Fibroblast of skin of back (primary cell): Measurements from ENCODE around the gene PLXNC1.

Source experiments
- DNase-seq: peaks from one replicate; pipeline ENCODE4 v3.0.0-alpha.2; 2013

Gene PLXNC1

DNA sequence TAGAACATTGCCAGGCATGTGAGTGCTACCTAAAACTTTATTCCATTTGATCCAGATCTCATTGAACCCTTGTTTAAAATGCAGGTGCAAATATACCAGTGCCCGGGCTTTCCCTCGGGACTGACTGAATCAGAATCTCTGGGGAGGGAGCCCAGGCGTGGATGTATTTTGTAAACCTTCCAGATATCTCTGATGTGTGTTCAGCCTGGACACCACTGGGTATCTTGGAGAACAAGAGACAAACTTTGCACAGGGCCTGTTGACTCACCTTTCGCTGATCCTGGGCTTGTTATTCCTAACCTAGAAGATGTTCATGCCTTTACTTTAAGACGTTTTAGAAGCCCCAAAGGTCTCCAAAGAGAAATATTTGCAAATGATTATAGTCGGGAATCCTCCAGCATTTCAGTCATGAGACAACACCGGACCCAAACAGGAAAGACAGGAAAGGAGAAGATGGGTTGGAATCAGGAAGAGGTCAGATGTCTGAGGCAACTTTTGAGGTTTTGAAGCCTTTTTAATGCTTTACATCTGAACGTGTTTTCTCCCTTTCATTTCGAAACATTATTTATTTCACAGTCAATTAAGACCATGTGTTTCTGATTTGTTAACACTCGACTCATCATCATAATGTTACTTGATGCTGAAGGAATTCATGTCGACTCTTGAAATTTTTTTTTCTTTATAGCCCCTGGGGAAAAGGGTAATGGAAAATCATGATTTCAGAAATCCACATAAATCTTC lies 118.6 kb downstream of the PLXNC1 start:
- peak; percentile 87 for DNase-seq

DNA sequence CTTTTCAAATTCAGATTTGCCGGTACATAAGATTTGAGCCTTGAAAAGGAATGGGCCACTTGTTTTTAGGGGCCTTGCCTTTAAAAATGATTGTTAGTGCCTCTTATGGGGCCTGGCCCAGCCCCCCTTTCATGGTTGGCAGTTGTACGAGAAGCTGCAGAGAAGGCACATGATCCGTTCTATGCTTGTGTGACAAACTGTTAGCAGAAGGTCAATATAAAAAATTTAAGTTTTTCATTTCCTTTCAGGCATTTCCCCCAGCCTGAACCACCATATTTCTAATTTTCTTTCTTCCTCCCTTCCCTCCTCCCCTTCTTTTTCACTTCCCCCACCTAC lies 119.1 kb downstream of the PLXNC1 start:
- no peak for DNase-seq

DNA sequence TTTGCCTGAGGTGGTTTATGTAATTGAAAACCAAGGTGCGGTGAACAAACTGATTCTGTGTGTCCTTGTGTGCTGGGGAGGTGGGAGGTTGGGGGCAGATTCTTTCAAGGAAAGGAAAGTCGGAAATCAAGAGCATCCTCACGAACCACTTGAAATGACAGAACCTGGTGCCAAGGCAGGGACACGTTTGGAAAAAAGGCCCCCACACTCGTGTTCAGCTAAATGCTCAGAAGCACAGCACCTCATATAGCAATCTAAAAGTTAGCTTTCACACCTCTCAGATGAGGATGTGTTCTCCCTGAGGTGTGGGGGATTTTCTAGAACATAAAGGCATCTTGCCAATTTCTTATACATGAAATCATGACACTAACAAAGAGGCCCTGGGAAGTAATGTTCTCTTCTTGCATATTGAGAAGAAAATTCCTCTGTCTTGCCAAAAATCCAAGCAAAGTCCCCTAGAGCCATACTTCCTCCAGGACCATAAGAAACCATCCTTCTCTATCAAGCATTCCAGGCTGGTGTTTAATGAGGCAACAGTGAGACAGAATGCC lies 119.6 kb downstream of the PLXNC1 start:
- DNase-seq, result peak; percentile 59

DNA sequence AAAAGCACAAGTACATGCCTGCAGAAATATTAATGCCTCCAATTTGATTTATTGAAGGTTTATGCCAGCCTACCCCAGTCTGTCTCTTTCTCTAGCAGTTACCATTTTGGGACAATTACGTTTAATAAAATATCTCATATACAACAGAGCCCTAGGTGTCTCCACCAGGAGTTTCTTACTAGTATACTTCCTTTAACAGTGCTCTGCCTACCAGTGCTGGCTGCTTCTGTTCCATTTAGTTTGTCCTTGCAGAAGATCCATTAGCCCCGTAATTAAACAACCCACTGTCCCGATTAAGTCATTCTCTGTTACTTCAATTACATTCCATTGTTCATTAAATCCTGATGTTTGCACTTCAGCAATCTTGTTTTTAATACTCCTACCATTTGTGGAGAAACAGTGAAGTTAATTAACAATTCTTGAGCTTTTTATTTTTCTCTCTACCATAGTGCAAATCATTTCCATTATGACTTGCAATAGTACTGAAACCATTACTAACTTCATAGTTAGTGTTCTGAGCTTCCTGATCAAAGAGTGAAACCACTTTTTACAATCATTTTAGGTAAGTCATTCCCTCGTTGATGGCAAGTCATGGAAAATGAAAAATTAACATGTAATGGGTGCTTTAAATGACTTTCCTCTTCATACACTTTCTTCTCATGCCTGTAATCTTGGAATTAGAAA lies 121.1 kb downstream of the PLXNC1 start:
- DNase-seq, result no peak

DNA sequence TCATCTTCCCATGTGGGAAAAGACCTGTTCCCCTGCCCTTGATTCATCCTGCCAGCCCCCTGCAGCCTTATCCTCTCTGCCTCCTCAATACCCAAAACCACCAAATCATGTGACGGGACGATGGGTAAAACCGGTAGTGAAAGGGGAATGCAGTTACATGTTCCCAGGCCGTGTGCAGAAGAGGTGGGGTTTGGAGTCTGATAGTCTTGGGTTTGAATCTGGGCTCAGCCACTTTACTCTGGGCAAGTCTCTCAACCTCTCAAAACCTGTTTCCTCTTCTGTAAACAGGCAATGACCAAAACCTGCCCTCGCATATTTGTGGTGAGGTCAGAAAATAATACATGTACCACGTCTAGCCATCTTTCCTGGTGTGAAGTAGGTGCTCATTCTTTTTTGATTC lies 123.0 kb downstream of the PLXNC1 start:
- no peak for DNase-seq

DNA sequence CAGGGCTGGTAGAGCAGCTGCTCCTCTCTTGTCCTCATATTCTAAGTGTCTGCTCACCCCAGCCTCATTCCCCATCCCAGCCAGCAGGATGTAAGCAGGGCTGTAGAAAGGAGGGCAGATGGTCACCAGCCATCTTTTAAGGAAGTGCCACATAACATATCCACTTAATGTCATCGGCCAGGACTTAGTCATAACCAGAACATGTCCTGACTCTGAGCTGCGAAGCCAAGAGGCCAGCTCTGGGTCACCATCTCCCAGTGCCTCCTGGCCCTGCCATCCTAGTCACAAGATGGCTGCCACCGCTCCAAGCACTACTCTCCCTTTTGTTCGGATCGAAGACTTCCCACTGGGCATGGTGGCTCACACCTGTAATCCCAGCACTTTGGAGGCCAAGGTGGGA lies 123.9 kb downstream of the PLXNC1 start:
- DNase-seq, result no peak

DNA sequence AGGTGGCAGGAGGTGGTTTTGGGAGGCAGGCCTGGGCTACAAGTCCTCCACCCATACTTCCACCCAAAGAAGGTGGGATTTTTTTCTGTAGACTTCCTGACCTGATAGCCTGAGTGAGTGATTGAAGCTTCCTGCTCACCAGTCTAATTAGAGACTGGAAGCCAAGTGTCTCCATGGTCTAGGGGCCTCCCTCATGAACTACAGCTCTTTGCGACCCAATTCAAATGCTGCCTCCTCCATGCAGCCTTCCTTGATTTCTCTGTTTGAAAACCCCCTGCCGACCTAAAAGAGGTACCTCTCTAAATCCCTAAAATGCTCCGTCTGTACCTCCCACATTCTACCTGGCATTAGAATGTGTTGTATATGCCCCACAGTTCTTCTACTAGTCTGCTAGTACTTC lies 124.9 kb downstream of the PLXNC1 start:
- DNase-seq, result no peak

DNA sequence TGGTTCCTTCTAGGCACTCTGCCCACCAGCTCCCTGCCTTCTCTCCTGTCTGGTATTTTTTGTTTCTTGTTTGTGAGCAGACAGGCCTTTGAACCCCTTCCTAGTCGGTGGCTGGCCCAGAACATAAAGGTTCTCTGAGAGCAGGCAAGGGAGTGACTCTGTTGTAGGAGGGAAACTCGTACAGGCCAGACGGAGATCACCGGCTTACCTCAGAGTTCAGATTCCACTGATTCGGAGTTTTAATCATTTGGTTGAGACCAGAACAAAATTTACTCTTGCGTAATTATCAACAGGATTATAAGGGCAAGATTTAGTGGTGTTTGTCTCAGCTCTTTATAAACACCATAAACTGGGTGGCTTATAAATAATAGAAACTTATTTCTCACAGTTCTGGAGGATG lies 128.3 kb downstream of the PLXNC1 start:
- DNase-seq, result no peak

DNA sequence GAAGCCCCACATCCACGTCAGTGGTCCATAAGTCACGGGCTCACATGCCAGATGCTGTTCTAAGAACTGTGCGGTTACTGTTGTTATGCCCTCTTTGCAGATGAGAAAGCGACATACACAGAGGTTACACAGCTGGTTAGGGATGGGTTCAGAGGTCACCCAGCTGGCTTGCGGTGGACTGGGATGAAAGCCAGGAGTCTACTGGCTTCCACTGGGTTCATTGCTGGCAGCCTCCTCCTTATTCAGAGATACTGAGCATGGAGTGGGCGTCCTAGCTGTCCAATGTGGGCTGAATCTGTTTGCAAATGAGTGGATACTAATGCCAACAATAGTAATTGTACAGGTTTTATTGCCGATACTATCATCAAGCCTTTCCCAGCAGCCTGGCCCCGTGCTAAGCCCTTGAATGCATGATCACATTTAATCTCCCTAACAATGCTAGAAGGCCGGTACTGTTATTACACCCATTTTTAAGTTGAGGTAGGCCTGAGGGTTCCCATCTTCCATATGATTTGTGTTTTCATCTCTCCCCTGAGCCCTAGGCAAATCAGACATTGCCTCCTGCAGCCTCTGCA lies 129.1 kb downstream of the PLXNC1 start:
- DNase-seq, result no peak

DNA sequence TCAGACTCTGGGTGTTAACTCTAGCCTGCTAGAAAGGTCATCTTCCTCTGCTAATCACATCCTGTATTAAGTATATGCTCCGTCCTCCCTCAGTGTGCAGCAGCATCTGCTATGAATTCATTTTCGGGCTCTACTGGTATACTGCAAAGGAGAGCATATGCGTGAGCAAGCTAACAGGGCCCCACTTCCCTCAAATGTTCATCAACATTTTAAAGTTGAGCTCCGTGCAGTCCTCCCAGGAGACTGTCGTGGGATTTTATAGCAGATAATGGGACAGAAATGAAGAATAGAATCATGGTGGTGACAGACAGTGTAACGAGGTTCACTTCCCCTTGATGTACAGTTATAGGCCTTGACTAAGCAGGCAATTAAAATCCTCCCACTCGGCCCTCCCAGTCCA lies 131.7 kb downstream of the PLXNC1 start:
- no peak for DNase-seq

DNA sequence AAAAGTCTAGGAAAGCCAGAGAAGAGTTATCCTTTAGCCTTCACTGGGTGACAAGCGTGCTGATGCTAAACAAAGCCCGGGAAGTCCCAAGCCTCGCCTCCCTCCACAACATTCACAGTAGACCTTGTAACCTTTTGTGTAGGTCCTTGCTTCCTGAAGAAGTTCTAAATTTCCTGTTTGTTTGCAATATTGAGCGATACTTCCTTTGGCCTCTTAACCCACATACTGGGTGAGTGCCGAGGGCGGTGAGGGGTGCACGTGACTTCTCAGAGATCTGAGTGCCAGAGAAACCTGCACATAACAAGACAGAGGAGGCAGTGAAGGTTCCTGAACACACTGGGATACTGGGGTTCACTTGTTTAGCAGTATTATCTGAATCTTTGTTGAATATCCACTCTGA lies 134.3 kb downstream of the PLXNC1 start:
- no peak for DNase-seq

DNA sequence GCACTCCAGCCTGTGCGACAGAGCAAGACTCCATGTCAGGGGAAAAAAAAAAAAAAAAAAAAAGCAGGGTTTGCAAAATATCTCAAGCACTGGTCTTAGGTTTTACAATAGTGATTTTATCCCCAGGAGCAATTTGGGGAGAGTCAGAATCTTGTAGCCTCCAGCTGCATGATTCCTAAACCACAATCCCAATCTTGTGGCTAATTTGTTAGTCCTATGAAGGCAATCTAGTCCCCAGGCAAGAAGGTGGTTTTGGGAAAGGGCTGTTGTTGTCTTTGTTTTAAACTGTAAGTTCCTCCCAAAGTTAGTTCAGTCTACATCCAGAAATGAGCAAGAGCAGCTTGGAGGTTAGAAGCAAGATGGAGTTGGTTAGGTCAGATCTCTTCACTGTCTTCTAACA lies 135.7 kb downstream of the PLXNC1 start:
- DNase-seq, result no peak

DNA sequence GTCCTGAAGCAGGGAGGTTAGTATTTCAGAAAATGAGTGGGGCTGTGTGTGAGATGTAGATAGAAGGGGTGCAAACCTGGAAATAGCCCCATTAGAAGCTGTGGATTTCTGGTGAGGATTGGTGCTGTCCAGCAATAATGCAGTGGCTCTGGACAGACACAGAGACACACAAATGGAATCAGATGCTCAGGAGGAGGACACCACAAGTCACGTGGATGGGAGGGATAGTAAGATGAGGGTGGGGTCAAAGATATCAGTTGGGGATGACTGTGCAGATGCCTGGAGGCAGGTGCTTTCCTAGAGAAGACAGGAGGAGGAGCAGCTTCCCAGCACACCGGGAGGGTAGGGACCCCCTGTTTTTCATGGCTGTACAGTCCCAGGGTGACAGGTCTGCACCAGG lies 136.5 kb downstream of the PLXNC1 start:
- DNase-seq, result no peak

DNA sequence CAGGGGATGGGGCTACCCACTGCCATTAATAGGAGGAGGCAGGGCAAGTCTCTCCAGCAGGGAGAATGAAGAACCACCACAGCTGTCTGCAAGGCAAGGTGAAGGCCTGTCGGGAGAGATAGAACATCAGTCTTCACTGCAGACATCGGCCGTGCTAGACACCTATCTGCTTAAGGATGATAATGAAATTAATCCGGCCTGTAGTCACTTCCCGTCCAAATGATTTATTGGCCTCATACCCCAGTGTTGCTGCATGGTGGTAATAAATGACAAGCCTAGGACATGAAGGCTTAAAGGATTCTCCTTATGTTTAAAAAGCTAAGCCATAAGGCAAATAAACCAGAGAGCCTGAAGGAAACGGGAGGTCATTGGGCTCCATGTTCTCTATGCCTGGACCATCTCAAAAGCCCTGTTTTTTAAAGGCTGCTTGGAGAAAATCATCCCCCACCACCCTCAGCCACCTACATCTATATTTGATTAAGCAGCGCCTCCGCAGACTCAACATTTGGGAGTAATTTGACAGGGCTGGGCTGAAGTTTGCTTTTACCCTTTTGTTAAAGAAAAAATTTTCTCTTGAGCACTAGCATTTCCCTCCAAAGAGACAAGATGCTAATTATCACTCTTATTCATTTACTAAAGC lies 137.7 kb downstream of the PLXNC1 start:
- DNase-seq, result no peak

DNA sequence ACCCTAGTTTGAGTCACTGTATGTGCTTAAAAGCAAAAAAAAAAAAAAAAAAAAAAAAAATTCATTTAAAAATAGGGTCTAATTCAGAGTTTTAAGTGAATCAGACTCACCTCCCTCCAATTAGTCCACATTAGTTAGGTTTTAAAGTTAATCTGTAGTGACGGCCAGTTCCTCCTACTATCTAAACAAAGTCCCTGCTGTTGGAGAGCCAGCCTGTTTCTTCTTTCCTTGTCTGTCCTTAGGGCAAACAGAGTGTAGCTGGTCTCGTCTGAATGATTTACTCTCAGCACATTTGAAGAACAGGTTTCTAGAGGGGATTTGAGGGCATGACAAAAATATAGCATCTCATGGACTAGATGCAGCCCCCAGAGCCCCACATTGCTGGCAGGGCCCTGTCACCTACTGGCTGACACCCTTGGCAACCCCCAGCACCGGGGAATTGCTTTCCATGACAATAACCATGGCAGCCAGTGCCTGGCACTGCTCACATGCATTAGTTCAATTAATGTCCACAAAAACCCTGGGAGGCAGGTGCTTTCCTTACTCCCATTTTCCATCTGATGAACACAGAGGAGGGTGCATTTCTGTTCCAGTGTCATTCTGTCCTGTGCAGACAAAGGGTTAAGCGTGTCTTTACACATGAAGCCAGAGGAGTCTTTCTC lies 138.3 kb downstream of the PLXNC1 start:
- DNase-seq, result no peak

DNA sequence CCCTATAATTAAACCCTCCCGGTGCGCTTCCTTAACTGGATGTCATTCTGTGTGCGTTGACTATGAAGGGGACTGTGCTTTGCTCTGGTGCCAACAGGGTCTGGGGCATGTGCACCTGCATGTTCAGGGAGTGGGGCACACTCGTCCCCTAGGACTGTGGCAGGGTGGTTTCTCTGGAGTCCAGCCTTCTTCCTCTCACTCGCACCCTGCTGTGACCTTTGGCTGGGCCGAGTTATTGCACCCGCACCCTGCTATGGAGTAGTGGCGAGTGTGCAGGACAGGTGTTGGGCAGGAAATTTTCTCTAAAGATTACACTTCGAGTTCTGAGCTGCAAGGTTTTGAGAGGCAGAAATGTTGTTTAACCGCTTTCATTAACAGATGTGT lies 138.9 kb downstream of the PLXNC1 start:
- DNase-seq, result no peak

DNA sequence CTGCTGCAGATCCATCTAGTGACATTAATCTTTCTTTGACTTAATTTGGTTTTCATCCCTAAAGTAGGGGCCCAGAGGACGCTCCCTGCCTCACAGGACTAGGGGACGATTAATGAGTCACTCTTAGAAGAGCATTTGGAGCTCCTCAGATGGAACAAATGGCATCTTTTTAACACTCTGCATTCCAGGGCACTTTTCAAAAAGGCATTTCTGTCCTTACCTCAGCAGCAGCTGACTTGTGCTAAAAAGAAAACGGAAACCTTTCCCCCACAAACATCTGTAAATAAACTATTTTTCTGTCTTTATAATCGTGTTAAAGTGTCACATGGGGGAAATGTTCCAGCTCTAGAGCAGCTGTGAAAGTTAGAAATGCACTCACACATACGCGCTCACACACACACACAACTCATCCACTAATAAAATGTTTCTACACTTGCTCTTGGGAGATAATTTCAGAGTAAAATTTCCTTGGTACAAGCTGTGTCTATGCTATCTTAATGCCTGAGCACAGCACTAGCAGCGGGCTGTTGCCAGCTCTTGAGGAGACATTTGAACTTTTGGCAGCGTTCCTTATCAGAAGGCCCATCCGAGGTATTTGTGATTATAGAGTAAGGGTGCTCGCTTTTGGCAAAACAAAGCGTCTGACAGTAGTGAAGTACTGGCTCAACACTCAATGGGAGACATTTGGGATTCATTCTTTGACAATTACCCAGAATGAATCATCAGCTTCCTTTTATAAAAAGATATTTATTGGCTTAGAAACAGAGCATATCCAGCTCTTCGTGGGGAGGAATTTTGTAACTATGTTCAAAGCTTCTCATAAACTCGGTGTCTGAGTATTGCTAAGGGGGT lies 141.3 kb downstream of the PLXNC1 start:
- peak; percentile 89 for DNase-seq

DNA sequence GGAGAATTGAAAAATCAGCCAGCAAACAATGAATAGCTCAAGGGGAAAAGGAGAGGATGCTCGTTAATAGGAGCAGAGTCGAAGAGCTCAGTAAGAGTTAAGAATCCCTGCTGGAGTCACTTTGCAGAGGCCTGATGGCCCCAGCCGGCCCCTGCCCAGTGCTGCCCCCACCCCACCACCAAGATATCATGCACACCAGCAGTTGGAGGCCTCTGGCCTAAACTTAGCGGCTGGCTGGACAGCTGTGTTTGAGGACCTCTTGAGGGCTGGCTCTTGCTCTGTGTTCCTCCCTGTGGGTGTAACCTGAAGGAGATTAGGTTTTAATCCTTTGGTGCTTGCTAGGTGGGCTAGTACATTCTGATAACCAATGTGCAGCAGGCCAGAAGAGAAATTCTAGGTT lies 142.0 kb downstream of the PLXNC1 start:
- DNase-seq, result no peak

DNA sequence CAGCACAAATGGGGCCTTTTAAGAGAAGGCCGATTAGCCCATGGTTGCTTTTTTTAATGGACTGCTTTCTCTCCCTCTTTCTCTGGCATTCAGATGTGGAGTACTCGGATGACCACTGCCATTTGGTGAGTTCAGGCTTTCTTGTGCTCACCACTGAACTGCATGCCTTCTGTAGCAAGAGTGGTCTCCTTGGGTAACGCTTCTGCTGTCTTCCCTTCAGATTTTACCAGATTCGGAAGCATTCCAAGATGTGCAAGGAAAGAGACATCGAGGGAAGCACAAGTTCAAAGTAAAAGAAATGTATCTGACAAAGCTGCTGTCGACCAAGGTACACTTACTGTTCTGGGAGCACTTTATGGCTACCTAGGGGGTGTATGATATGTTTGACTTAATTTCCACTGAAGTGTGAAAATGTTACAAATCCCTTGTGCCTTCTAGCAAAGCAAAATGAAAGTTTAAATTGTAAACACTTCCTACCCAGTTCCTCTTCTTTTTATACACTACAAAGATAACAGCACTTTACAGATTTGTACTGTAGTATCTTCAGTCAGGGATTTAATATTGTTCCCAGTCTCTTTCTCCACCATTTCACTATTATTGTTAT lies 148.8 kb downstream of the PLXNC1 start:
- no peak for DNase-seq

DNA sequence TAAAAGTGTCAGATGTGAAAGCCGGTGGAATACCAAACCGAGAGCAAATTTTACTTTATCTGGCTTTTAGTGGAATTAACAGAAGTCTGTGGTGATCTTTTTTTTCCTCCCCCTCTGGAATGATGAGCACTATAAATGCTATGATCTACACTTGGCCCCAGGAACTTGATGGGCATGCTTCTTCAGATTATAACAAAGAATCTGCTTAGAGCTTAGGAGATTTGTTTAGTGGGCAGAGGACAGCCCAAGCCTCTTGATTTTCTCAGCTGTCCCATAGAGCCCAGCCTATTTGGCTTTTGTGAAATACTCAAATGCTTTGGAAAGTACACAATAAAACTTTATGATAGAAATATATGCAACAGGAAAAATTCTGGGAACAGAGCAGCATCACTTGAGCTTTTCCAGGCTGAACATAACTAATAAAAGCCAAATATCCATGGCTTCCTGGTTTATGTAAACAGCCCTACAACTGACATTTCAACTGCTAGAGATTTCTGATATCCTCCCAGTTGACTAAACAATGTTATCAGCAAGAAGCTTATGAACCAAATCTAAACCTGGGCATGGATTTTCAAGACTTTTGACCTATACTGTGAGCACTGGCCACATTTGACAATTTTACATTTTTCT lies 149.6 kb downstream of the PLXNC1 start:
- DNase-seq, result peak; percentile 18

DNA sequence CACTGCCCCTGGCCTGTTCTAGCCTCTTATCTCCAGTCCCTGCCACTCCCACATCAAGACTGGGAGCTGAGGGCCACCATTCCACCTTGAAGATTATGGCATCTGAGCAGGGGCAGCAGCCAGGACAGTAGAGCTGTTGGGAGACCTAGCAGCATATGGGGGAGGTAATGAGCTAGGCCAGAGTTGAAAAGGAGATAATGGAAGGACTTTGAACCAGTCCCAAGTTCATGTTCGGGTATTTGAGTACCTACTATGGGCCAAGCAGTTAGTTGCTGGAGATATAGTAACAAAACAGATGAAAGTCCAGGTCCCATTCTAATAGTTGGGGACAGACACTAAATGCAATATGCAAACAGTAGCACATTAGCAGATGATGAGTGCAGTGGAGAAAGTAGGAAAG lies 151.5 kb downstream of the PLXNC1 start:
- DNase-seq, result no peak
